Heart left ventricle (tissue), 16 donors: ENCODE results near the gene TRIP6. TPM values are rescaled to one million over a fixed set of nuclear protein-coding genes. Genes with fewer than 3 reads are reported as not detected.
A peak's percentile ranks its signal among the peaks of the same experiment; 100 is the strongest.

Experiments used
- ATAC-seq, 4 donors: fragments of 200-7000 bp; cut with Tn5 transposase; one replicate each; pipeline ENCODE4 v1.9.1; 2020 to 2022; ENCODE audit warnings: moderate library complexity in 4 of 4, mild to moderate bottlenecking in 3 of 4, moderate number of reproducible peaks in 1 of 4
- DNase-seq, 5 donors: peaks; one replicate each; pipeline ENCODE4 v3.0.0-alpha.2; 2020
- H3K27ac ChIP-seq, 12 donors: fragments of 200-600 bp; sonication (generic) in 4 of 12; one replicate each; pipeline versions ENCODE4 v1.5.0 to v1.8.0; 2016 to 2022; ENCODE audit warnings: mild to moderate bottlenecking in 2 of 12
- H3K27me3 ChIP-seq, 9 donors: fragments of 200-600 bp; sonication (generic) in 2 of 9; one replicate each; pipeline versions ENCODE4 v1.5.1 to v1.8.0; 2016 to 2022; ENCODE audit warnings: mild to moderate bottlenecking in 3 of 9
- H3K36me3 ChIP-seq, 9 donors: fragments of 200-600 bp; sonication (generic) in 2 of 9; one replicate each; pipeline versions ENCODE4 v1.5.0 to v1.8.0; 2018 to 2022; ENCODE audit warnings: mild to moderate bottlenecking in 2 of 9
- H3K4me1 ChIP-seq, 12 donors: fragments of 200-600 bp; sonication (generic) in 4 of 12; one replicate each; pipeline versions ENCODE4 v1.5.0 to v1.8.0; 2016 to 2022; ENCODE audit warnings: mild to moderate bottlenecking in 3 of 12
- H3K4me3 ChIP-seq, 12 donors: fragments of 200-600 bp; sonication (generic) in 4 of 12; one replicate each; pipeline versions ENCODE4 v1.5.0 to v1.8.0; 2017 to 2022; ENCODE audit warnings: mild to moderate bottlenecking in 9 of 12, moderate library complexity in 4 of 12
- H3K9me3 ChIP-seq, 12 donors: fragments of 200-600 bp; sonication (generic) in 4 of 12; one replicate each; pipeline versions ENCODE4 v1.5.0 to v1.8.0; 2016 to 2022; ENCODE audit warnings: mild to moderate bottlenecking in 1 of 12
- POLR2A ChIP-seq, 2 donors: fragments of 450-650 bp; IDR thresholded peaks; one replicate each; pipeline ENCODE4 v1.6.1; 2017; ENCODE audit warnings: antibody characterized with exemption in 2 of 2, mild to moderate bottlenecking in 2 of 2, moderate library complexity in 2 of 2
- WGBS, 4 donors: extraction: QIAGEN DNeasy Blood & Tissue Kit in 2 of 4; methylation state at CpG; one replicate each; pipeline versions ENCODE4 v1.1.5 to v1.1.7; 2013 to 2018; 5-methylcytosine and 5-hydroxymethylcytosine counted together
- intact Hi-C, 10 donors: fragments of 100-400 bp; cut with DNase I; formaldehyde crosslinking; loops; one replicate each; pipeline versions ENCODE4 v1.11.1 to v1.14.2; 2022
- polyA plus RNA-seq, 2 donors: library from polyadenylated mRNA; stranded (reverse); fragments of 200-250 nt; gene quantifications; one replicate each; pipeline ENCODE4 v1.2.3, GENCODE V29; 2013
- total RNA-seq, 9 donors: library from RNA; depleted of rRNA in 2 of 9; stranded (reverse); fragments of >200 nt in 2 of 9; fragmentation: NEBNext Ultra II Directional in 3 of 9; extraction: Animal tissue kit (Norgen Biotek cat#: 25700) in 3 of 9; gene quantifications; one replicate each; pipeline versions ENCODE4 v1.1.0 to v1.2.4, GENCODE V29; 2016 to 2023
- TF ChIP-seq, protein P1 (sequence below), 12 donors: fragments of 200-600 bp; sonication (generic) in 4 of 12; IDR thresholded peaks; one replicate each; pipeline versions ENCODE4 v1.5.0 to v1.8.0; 2018 to 2022; ENCODE audit warnings: antibody characterized with exemption in 12 of 12, mild to moderate bottlenecking in 5 of 12
- donor health status: ischemic (EF 13 %, LVEDD 7.1; RV severe dilation, severe dysfunction).
- donor health status: healthy with polysubstance abuse.
- donor health status: DM: no; HTN: yes; CAD: no.
- donor health status: DM: no; HTN: no; CAD: no.
- donor health status: ischemic (EF 25% LVEDD 6.9; RV normal size, moderate dysfunction).
- donor health status: ischemic (EF 25% LVEDD 5.7; RV mildly dilated, moderate dysfunction).
- donor health status: healthy.
- donor health status: DM: yes; HTN: yes; CAD: no.
- donor health status: ischemic (EF 35%, LVEDD 5.7; RV mildly dilated, moderate dysfunction).
- donor health status: nonischemic (EF 11% LVEDD 7.7; RV severe dilation, severe dysfunction).
- donor health status: DM: yes; HTN: yes; CAD: no.
- donor health status: PGD.
- donor health status: ischemic (EF 29% LVEDD 5.4; RV normal size, mild dysfunction).
- donor health status: nonischemic (EF 23%, LVEDD 6.1; RV moderate dilation, normal function).

The TRIP6 gene
- total and polyA plus RNA-seq, 11 donors, result 9.2 to 37.3 (median 17.1) TPM

DNA sequence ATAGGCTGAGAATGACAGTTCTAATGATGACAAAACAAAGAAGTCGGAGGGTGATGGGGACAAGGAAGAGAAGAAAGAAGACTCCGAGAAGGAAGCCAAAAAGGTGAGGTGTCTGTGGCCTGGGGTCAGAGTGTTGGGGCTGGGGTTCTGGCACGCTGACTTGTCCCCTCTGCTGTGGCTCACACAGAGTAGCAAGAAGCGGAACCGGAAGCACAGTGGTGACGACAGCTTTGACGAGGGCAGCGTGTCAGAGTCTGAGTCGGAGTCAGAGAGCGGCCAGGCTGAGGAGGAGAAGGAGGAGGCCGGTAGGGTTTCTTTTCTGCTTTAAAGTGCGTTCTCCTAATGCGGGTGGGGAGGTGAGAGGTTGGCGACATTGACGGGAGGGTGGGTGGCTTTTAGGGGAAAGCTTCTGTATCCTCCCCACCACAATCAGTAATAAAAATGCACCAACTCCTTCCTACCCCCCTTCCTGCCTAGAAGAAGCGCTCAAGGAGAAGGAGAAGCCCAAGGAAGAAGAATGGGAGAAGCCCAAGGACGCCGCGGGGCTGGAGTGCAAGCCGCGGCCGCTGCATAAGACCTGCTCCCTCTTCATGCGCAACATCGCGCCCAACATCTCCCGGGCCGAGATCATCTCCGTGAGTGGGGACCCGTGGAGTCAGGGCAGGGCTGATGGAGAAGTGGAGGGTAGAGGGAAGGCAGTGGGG, 17.7 kb downstream of the TRIP6 start:
- 86 to 87% (median 86%) methylated on average over 29 of the region's 29 CpGs for WGBS, 4 donors
- no peak for TF ChIP-seq POLR2A (IDR thresholded peaks at IDR 0.05)
- TF ChIP-seq, protein P1, sequence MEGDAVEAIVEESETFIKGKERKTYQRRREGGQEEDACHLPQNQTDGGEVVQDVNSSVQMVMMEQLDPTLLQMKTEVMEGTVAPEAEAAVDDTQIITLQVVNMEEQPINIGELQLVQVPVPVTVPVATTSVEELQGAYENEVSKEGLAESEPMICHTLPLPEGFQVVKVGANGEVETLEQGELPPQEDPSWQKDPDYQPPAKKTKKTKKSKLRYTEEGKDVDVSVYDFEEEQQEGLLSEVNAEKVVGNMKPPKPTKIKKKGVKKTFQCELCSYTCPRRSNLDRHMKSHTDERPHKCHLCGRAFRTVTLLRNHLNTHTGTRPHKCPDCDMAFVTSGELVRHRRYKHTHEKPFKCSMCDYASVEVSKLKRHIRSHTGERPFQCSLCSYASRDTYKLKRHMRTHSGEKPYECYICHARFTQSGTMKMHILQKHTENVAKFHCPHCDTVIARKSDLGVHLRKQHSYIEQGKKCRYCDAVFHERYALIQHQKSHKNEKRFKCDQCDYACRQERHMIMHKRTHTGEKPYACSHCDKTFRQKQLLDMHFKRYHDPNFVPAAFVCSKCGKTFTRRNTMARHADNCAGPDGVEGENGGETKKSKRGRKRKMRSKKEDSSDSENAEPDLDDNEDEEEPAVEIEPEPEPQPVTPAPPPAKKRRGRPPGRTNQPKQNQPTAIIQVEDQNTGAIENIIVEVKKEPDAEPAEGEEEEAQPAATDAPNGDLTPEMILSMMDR (IDR thresholded peaks at IDR 0.05), result no peak
- intact Hi-C loops, result loop anchor here in 1 of 10 donors (10.0 kb wide), 1 partner anchor 360 kb away; the partner anchor contains the start of gene FIS1
- Histone ChIP-seq H3K27ac (no peak overlapping the region), H3K4me3 (peak overlapping the region in 1 of 12 donors; percentile 5), H3K9me3 (no peaks in the 10 kb centered on the region), H3K27me3 (no peaks in the 10 kb centered on the region), H3K4me1 (peaks cover 0 to 41% (median 21%) of the 10 kb centered on the region in 12 donors), H3K36me3 (peaks cover 5 to 90% (median 82%) of the 10 kb centered on the region in 9 donors)
- DNase-seq (no peak), ATAC-seq (no peak)

DNA sequence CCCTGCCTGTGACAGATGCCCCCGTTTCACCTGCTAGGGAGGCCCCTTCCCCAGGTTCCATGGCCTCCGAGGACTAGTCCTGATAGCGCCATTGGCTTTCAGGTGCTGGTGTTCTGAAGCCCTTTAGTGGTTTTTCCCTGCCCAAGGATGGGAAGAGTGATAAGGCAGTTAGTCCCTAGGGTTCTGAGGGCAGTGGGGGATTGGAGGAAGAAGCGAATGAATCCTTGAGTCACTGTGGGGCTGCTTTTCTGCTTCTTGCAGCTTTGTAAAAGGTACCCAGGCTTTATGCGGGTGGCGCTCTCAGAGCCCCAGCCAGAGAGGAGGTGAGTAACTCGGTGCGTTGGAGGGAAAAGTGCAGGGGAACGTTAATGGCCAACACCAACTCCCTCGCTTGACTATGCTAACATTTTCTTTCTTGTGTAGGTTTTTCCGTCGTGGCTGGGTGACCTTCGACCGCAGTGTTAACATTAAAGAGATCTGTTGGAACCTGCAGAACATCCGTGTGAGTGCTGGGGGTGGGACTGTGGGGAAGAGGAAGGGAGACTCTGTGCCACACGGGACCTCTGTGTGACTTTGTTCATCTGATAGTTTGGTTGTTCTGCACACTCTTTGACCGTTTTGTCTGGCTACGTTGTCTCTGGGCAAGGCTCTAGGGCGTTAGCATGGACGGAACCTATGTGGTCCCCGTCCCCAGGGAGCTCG, 18.4 kb downstream of the TRIP6 start:
- intact Hi-C loops, result loop anchor here in 1 of 10 donors (10.0 kb wide), 1 partner anchor 359 kb away; the partner anchor contains the start of gene FIS1
- H3K4me1 ChIP-seq, result peaks cover 0 to 44% (median 21%) of the 10 kb centered on the region in 12 donors

DNA sequence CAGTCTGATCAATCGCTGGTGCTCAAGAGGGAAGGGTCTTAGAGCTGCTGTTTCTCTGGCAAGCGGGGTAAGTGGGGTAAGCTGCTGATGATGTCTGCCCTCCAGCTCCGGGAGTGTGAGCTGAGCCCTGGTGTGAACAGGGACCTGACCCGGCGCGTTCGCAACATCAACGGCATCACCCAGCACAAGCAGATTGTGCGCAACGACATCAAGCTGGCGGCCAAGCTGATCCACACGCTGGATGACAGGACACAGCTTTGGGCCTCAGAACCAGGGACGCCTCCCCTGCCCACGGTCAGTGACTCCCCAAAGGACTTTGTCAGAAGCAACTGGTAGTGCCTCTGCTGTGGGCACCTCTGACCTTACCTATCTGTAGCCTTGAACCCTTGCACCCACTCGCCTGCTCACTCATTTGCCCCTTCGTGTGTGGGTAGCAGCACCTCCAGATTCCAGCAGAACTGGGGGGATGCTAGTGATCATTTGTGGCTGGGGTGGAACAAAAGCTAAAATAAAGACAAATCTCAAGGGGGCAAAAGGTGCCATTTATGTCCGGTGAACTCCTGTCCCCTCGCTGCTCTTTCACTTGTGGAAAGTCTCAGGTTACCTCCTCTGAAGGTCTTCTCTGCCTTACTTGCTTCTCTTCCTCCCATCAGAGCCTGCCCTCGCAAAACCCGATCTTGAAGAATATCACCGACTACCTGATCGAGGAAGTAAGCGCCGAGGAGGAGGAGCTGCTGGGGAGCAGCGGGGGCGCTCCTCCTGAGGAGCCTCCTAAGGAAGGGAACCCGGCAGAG, 19.2 kb downstream of the TRIP6 start:
- peak overlapping the region in 1 of 12 donors; percentile 87 for H3K27ac ChIP-seq
- ATAC-seq, result no peak
- peaks cover 4 to 50% (median 25%) of the 10 kb centered on the region in 12 donors for H3K4me1 ChIP-seq
- 89 to 92% (median 90%) methylated on average over 27 of the region's 27 CpGs for whole genome bisulfite sequencing, 4 donors
- intact Hi-C loops, result loop anchor here in 1 of 10 donors (10.0 kb wide), 1 partner anchor 358 kb away; the partner anchor contains the start of gene FIS1
- no peak overlapping the region for H3K4me3 ChIP-seq
- no peaks in the 10 kb centered on the region for H3K9me3 ChIP-seq
- H3K27me3 ChIP-seq, result peaks cover 0 to 6% (median 0%) of the 10 kb centered on the region in 9 donors
- DNase-seq, result peak in 1 of 5 donors; percentile 14
- TF ChIP-seq, protein P1 (IDR thresholded peaks at IDR 0.05), result no peak
- TF ChIP-seq POLR2A (IDR thresholded peaks at IDR 0.05), result no peak
- peaks cover 5 to 75% (median 73%) of the 10 kb centered on the region in 9 donors for H3K36me3 ChIP-seq

More for the DNA sequence above, 18.4 kb downstream of the TRIP6 start:
- no peak for DNase-seq
- 83 to 87% (median 86%) methylated on average over 22 of the region's 22 CpGs for WGBS, 4 donors
- H3K27ac ChIP-seq, result no peak overlapping the region
- H3K9me3 ChIP-seq, result no peaks in the 10 kb centered on the region
- no peak for ATAC-seq
- TF ChIP-seq POLR2A (IDR thresholded peaks at IDR 0.05), result no peak
- TF ChIP-seq, protein P1 (IDR thresholded peaks at IDR 0.05), result no peak
- H3K4me3 ChIP-seq, result peak overlapping the region in 1 of 12 donors; percentile 5
- peaks cover 0 to under 1% (median 0%) of the 10 kb centered on the region in 9 donors for H3K27me3 ChIP-seq
- peaks cover 5 to 83% (median 80%) of the 10 kb centered on the region in 9 donors for H3K36me3 ChIP-seq
